ENCODE results near the gene PDZD2. TPM values are rescaled to one million over a fixed set of nuclear protein-coding genes. Genes with fewer than 3 reads are reported as not detected.
A peak's percentile ranks its signal among the peaks of the same experiment; 100 is the strongest.
"Not testable (repeated sequence)": the region's sequence is repeated elsewhere in the genome, so short reads cannot be mapped to it uniquely, and the experiment has no call there.

Gene PDZD2
- total RNA-seq, 2 experiments from 2014 or later: 0.04 to 0.14 TPM

DNA sequence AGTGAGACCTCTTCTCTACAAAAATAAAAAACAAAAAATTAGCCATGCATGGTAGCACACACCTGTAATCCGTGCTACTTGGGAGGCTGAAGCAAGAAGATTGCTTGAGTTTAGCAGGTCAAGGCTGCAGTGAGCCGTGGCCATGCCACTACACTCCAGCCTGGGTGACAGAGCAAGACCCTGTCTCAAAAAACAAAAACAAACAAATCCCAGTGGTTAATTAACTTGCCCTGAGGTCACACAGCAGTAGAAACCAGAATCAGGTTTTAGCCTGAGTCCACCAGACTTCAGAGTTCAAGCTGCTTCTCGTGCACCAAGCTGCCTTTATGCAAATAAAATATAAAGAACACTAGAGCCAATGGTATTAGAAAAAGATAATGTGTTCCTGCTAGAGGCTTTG lies 365.5 kb downstream of the PDZD2 start:
- H3K27ac Mint-ChIP-seq: no peak overlapping the region
- H3K27me3 Mint-ChIP-seq: no peaks in the 10 kb centered on the region
- CTCF ChIA-PET: interaction anchor here (1.0 kb wide), 1 partner anchor 11 kb away, joined by 4 read pairs; no protein-coding TSS in a partner anchor
- no peaks in the 10 kb centered on the region for H3K4me1 Mint-ChIP-seq
- no peaks in the 10 kb centered on the region for H3K9me3 Mint-ChIP-seq (ENCODE audit: low read depth)
- no peak overlapping the region for H3K4me3 Mint-ChIP-seq
- intact Hi-C loops (cut with DNase I, micrococcal nuclease): no loop called here
- POLR2A ChIA-PET: no interaction called here
- no peaks in the 10 kb centered on the region for H3K36me3 Mint-ChIP-seq (ENCODE audit: low read depth)
- ATAC-seq (no peak), DNase-seq (no peak)

DNA sequence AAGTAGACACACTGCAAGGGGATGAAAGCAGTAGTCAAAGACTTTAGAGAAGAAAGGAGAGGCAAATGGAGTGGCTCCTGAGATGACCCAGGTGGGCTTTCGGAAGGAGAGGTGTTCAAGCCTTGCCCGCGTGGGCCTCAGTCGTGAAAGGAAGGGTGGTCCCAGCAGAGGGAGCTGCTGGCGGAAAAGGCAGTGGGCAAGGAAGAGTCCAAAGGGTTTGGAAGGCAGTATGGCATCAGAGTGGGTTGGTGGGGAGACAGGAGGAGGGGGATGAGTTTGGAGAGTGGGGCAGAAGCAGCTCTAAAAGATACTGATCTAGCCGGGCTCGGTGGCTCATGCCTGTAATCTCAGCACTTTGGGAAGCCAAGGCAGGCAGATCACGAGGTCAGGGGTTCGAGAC lies 369.8 kb downstream of the PDZD2 start:
- no peaks in the 10 kb centered on the region for H3K9me3 Mint-ChIP-seq (ENCODE audit: low read depth)
- POLR2A ChIA-PET: interaction anchor here (0.6 kb wide), 2 partner anchors 24 to 594 kb away, joined by 4 to 6 read pairs; no protein-coding TSS in a partner anchor
- H3K36me3 Mint-ChIP-seq (ENCODE audit: low read depth): no peaks in the 10 kb centered on the region
- no peaks in the 10 kb centered on the region for H3K4me1 Mint-ChIP-seq
- no peak overlapping the region for H3K4me3 Mint-ChIP-seq
- no peak overlapping the region for H3K27ac Mint-ChIP-seq
- ATAC-seq: no peak
- intact Hi-C loops (cut with DNase I, micrococcal nuclease): no loop called here
- no peaks in the 10 kb centered on the region for H3K27me3 Mint-ChIP-seq
- CTCF ChIA-PET: interaction anchor here (0.9 kb wide), 1 partner anchor 85 kb away, joined by 3 read pairs; no protein-coding TSS in a partner anchor
- no peak for DNase-seq

DNA sequence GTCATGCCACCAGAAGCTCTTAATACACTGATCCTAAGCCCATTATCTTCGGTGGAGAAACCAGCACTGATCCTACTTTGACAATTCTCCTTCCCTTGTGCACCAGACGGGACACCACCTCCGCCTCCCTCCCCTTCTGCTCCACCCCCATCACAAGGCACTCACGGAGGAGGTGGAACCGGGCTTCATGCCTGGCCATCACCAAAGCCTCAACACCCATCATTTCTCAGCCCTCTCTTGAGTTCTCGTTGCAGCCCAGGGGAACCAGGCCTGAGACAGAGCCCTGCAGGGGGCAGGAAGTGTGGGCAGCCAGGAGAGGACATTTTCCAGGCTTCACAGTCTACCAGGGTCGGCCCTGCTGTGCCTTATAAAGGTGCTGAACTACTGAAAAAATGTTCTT lies 374.7 kb downstream of the PDZD2 start:
- H3K4me3 Mint-ChIP-seq: no peak overlapping the region
- no peaks in the 10 kb centered on the region for H3K27me3 Mint-ChIP-seq
- ChIA-PET CTCF (interaction anchor here (0.9 to 1.0 kb wide), 2 partner anchors 8 to 79 kb away, joined by 3 read pairs; no protein-coding TSS in a partner anchor), POLR2A (no interaction called here)
- H3K27ac Mint-ChIP-seq: no peak overlapping the region
- DNase-seq (no peak), ATAC-seq (no peak)
- intact Hi-C loops (cut with DNase I, micrococcal nuclease): no loop called here
- no peaks in the 10 kb centered on the region for H3K36me3 Mint-ChIP-seq (ENCODE audit: low read depth)
- no peaks in the 10 kb centered on the region for H3K9me3 Mint-ChIP-seq (ENCODE audit: low read depth)
- H3K4me1 Mint-ChIP-seq: peaks cover 6% of the 10 kb centered on the region

DNA sequence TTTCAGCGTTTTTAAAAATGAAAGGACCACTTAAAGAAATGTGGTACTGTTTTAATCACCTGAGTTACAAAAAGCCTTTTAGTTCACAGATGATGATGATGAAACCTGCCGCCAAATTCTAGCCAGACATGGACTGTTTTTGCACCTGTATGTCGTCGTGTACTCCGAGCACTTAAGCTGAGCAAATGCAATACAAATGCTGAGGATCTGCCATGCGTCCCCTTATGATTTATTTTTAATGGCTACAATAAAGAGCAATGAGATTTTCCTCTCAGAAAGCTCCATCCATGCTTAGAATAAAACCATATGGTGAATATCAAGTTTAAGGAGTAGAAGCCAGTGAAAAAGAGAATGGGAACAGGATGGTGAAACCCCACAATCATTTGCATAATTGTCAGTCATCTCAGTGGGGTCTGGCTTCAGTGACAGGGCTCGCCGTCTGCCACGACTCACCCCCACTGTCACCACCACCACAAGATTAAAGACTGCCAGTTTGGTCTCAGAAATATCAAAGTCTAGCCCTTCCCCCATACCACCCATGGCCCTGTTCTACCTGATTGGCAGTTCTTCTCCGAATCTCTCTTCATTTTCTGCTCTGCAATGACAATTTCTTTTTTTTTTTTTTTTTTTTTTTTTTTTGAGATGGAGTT lies 375.3 kb downstream of the PDZD2 start:
- CTCF ChIA-PET: interaction anchor here (0.9 to 1.0 kb wide), 2 partner anchors 8 to 79 kb away, joined by 3 read pairs; no protein-coding TSS in a partner anchor
- Mint-ChIP-seq H3K27ac (no peak overlapping the region), H3K4me1 (peaks cover 6% of the 10 kb centered on the region), H3K27me3 (no peaks in the 10 kb centered on the region), H3K4me3 (no peak overlapping the region), H3K9me3 (ENCODE audit: low read depth) (no peaks in the 10 kb centered on the region), H3K36me3 (ENCODE audit: low read depth) (no peaks in the 10 kb centered on the region)
- intact Hi-C loops (cut with DNase I, micrococcal nuclease): no loop called here
- DNase-seq: peak; percentile 13
- POLR2A ChIA-PET: no interaction called here
- ATAC-seq: peak; percentile 26

DNA sequence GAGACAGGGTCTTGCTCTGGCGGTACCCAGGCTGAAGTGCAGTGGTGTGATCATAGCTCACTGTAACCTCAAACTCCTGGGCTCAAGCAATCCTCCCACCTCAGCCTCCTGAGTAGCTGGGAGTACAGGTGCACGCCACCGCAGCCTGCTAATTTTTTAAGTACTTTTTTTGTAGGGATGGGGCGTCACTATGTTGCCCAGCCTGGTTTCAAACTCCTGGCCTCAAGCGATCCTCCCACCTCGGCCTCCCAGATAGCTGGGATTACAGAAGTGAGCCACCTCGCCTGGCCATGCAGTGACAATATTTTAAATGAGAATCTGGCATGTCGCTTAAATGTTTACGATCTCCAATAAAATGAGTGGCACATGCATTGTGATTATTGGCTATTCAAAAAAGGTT lies 376.3 kb downstream of the PDZD2 start:
- H3K27ac Mint-ChIP-seq; POLR2A ChIA-PET; intact Hi-C loops (cut with DNase I, micrococcal nuclease): not testable (repeated sequence)

DNA sequence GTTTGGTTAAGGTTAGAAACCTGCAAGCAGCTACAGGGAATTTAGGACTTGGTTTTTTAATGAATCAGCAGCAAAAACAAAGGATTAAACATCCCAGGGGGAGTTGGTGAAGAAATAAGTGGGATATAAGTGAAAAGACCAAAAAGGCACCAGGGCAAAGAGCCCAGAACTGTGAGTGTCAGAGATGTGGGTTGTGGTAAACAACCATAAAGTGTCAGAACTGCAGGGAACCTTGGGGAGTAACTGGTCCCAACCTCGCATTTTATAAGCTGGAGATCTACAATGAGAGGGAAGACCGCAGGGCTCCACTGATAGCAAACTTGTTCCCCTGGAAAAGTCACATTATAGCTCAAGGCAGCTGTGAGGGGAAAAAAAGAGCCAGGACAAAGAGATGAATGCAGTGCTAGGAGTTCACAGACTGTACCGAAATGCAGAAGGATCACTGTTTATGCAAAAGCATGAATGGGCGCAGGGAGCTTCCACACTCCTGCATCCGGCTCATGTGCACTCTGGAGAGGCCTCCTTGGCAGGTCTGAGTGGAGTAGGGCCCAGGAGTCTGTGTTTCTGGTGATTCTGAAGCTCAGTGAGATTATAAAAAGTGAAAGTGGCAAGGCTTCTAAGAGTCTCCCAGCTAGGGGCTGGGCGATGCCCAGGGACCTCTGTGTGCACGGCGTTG lies 378.9 kb downstream of the PDZD2 start:
- no peaks in the 10 kb centered on the region for H3K9me3 Mint-ChIP-seq (ENCODE audit: low read depth)
- no peak overlapping the region for H3K4me3 Mint-ChIP-seq
- POLR2A ChIA-PET: interaction anchor here (0.6 kb wide), 2 partner anchors 53 to 191 kb away, joined by 3 read pairs; no protein-coding TSS in a partner anchor
- no peak for ATAC-seq
- intact Hi-C loops (cut with DNase I, micrococcal nuclease): no loop called here
- H3K27ac Mint-ChIP-seq: no peak overlapping the region
- DNase-seq: no peak
- CTCF ChIA-PET: interaction anchor here (1.1 kb wide), 1 partner anchor 9 kb away, joined by 3 read pairs; no protein-coding TSS in a partner anchor
- no peaks in the 10 kb centered on the region for H3K36me3 Mint-ChIP-seq (ENCODE audit: low read depth)
- peaks cover 15% of the 10 kb centered on the region for H3K4me1 Mint-ChIP-seq
- H3K27me3 Mint-ChIP-seq: no peaks in the 10 kb centered on the region

More for the DNA sequence above, 376.3 kb downstream of the PDZD2 start:
- ATAC-seq; CTCF ChIA-PET; H3K4me3 Mint-ChIP-seq; H3K27me3 Mint-ChIP-seq; DNase-seq; H3K4me1 Mint-ChIP-seq; H3K9me3 Mint-ChIP-seq (ENCODE audit: low read depth); H3K36me3 Mint-ChIP-seq (ENCODE audit: low read depth): not testable (repeated sequence)

DNA sequence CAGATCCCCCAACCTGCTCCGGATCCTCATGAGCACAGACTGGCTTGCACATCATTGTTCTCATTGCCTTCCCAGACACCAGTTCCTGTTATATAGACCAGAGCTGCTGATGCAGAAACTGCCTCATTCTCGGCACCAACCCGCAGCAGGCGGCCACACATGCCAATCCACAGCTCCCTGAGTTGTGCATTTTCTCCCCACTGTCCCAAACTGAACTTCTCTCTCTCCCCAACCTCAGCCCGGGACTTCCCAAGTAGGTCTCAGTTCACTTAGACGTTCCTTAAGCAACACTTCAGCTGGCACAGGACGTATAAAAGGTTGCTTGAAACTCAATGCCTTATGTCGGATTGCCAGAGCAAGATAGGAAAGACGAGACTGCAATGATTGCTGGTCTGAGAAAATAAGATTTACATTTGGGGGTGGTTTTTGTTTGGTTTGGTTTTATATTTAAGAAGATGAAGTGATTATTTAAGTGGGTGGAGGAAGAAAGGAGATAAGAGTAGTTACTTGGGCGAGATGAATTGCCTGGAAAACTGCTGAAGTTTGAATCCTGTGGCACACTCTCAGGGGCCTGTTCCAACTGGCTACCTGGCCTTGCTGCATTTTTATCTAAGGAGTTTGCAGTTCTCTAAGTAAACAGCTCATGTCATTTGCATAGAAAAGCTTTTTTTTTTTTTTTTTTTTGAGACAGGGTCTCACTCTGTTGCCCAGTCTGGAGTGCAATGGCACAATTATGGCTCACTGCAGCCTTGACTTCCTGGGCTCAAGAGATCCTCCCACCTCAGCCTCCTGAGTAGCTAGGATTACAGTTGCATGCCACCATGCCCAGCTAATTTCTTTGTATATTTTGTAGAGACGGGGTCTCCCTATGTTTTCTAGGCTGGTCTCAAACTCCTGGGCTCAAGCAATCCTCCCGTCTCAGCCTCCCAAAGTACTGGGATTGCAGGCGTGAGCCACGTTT lies 379.8 kb downstream of the PDZD2 start:
- POLR2A ChIA-PET: no interaction called here
- no peaks in the 10 kb centered on the region for H3K36me3 Mint-ChIP-seq (ENCODE audit: low read depth)
- H3K27me3 Mint-ChIP-seq: no peaks in the 10 kb centered on the region
- no peaks in the 10 kb centered on the region for H3K9me3 Mint-ChIP-seq (ENCODE audit: low read depth)
- no peak for DNase-seq
- peaks cover 15% of the 10 kb centered on the region for H3K4me1 Mint-ChIP-seq
- CTCF ChIA-PET: interaction anchor here (0.8 to 1.1 kb wide), 2 partner anchors 8 to 12 kb away, joined by 3 read pairs; no protein-coding TSS in a partner anchor
- ATAC-seq: no peak
- H3K4me3 Mint-ChIP-seq: no peak overlapping the region
- intact Hi-C loops (cut with DNase I, micrococcal nuclease): no loop called here
- no peak overlapping the region for H3K27ac Mint-ChIP-seq

DNA sequence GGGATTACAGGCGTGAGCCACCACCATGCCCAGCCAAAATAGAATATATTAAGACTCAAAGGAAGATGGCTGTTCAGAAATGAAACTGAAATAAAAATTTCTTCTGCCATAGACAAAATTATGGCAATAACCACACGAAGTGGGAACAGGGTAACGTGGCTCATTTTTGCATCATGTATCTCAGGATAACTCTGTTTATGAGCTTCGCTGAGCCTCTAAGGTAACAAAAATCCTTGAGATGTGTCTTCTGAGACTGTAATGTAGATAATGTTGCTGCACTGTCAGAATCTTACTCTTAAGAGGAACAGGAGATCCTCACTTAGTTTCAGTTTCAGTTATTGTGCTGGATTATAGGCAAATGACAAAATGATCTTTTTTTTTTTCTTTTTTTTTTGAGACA lies 381.3 kb downstream of the PDZD2 start:
- ATAC-seq (peak; percentile 87), DNase-seq (peak; percentile 16)
- peaks cover 15% of the 10 kb centered on the region for H3K4me1 Mint-ChIP-seq
- ChIA-PET CTCF (no interaction called here), POLR2A (no interaction called here)
- H3K36me3 Mint-ChIP-seq (ENCODE audit: low read depth): no peaks in the 10 kb centered on the region
- H3K9me3 Mint-ChIP-seq (ENCODE audit: low read depth): no peaks in the 10 kb centered on the region
- H3K4me3 Mint-ChIP-seq: peak overlapping the region; percentile 59
- H3K27me3 Mint-ChIP-seq: no peaks in the 10 kb centered on the region
- intact Hi-C loops (cut with DNase I, micrococcal nuclease): loop anchor here in 1 of 2 experiments (1.0 kb wide), 1 partner anchor 13 kb away; no protein-coding TSS in a partner anchor
- peak overlapping the region; percentile 76 for H3K27ac Mint-ChIP-seq

DNA sequence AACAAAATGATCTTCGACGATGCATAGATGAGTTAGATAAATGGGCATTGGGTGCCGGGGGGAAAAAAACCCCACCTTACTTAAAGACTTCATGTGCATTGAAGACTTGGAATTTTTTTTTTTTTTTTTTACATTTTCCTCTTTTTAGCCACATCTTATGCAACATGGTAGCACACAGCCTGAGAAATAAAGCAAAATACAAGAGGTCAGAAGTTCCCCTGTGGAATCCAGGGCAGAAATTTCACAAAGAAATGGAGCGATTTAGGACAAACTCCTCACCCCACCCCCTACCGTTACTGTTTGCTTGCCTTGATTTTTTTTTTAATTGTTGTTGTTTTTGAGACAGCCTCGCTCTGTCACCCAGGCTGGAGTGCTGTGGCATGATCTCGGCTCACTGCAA lies 382.0 kb downstream of the PDZD2 start:
- H3K27ac Mint-ChIP-seq: no peak overlapping the region
- H3K27me3 Mint-ChIP-seq: no peaks in the 10 kb centered on the region
- DNase-seq (no peak), ATAC-seq (no peak)
- peaks cover 15% of the 10 kb centered on the region for H3K4me1 Mint-ChIP-seq
- peak overlapping the region; percentile 59 for H3K4me3 Mint-ChIP-seq
- H3K9me3 Mint-ChIP-seq (ENCODE audit: low read depth): no peaks in the 10 kb centered on the region
- CTCF ChIA-PET: interaction anchor here (1.0 to 1.1 kb wide), 2 partner anchors 11 to 56 kb away, joined by 3 to 4 read pairs; no protein-coding TSS in a partner anchor
- POLR2A ChIA-PET: no interaction called here
- no peaks in the 10 kb centered on the region for H3K36me3 Mint-ChIP-seq (ENCODE audit: low read depth)
- intact Hi-C loops (cut with DNase I, micrococcal nuclease): loop anchor here in 1 of 2 experiments (1.0 kb wide), 1 partner anchor 12 kb away; no protein-coding TSS in a partner anchor

DNA sequence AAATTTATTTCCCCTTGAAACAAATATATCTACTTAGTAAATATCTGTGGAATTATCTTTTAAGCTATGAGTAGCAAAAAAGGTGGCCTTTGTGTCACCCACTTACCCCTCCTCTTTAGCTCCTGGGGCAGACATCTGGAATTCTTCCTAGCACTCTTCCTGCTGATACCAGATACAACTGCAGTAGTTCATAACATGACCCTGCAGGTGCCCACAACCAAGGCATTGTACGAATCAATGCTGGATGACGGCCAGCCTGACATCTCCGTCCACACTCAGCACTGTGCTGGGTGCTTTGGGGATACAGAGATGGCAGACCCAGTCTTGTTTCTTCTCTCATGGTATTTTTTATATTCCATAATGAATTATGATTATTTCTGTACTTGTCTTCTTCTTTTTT lies 382.8 kb downstream of the PDZD2 start:
- Mint-ChIP-seq H3K9me3 (ENCODE audit: low read depth) (no peaks in the 10 kb centered on the region), H3K4me3 (no peak overlapping the region), H3K4me1 (peaks cover 15% of the 10 kb centered on the region), H3K36me3 (ENCODE audit: low read depth) (no peaks in the 10 kb centered on the region), H3K27me3 (no peaks in the 10 kb centered on the region), H3K27ac (peak overlapping the region; percentile 69)
- intact Hi-C loops (cut with DNase I, micrococcal nuclease): no loop called here
- DNase-seq (no peak), ATAC-seq (no peak)
- CTCF ChIA-PET: interaction anchor here (1.0 to 1.1 kb wide), 2 partner anchors 12 to 55 kb away, joined by 3 to 4 read pairs; no protein-coding TSS in a partner anchor
- POLR2A ChIA-PET: no interaction called here

DNA sequence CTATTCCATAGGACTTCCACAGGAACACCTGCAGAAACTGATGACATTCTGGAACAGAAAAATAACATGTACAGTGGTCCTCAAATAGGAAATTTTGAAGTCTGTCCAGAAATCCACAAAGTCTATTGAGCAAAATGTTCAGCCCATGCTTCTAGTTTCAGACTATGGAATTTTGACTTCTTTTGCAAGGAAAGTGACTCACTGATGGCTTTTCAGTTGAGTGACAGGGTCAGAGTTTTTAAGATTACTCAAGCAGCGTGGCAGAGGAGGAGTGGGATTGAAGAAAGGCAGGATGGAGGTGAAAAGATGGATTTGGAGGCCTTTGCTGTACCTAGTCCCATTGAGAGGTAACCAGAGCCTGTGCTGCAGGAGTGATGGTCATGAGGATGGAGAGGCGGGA lies 383.7 kb downstream of the PDZD2 start:
- H3K4me1 Mint-ChIP-seq: peaks cover 13% of the 10 kb centered on the region
- CTCF ChIA-PET: no interaction called here
- no peak overlapping the region for H3K4me3 Mint-ChIP-seq
- ATAC-seq (no peak), DNase-seq (no peak)
- no peaks in the 10 kb centered on the region for H3K27me3 Mint-ChIP-seq
- intact Hi-C loops (cut with DNase I, micrococcal nuclease): no loop called here
- no peaks in the 10 kb centered on the region for H3K36me3 Mint-ChIP-seq (ENCODE audit: low read depth)
- no peak overlapping the region for H3K27ac Mint-ChIP-seq
- H3K9me3 Mint-ChIP-seq (ENCODE audit: low read depth): no peaks in the 10 kb centered on the region
- POLR2A ChIA-PET: no interaction called here
